GM23338 (cell line): Measurements from ENCODE around the gene CASP6.

Experiments used
- CTCF ChIP-seq, 2 experiments: fragments of 200-600 bp in 1 of 2; sonication (generic) in 1 of 2; conservative IDR thresholded peaks; 2 replicates each; pipeline versions ENCODE4 v1.5.1 to v1.6.1; 2016 to 2017; ENCODE audit warnings: antibody characterized with exemption in 2 of 2, low read depth in 2 of 2, mild to moderate bottlenecking in 2 of 2, moderate library complexity in 1 of 2
- ETS1 ChIP-seq: IDR thresholded peaks from 2 replicates; pipeline ENCODE4 v1.6.1; 2016; ENCODE audit warnings: antibody characterized with exemption
- JUNB ChIP-seq: IDR thresholded peaks from one replicate; pipeline ENCODE4 v1.6.1; 2016; ENCODE audit warnings: antibody characterized with exemption; ENCODE audit not compliant: unreplicated experiment
- POLR2AphosphoS5 ChIP-seq: IDR thresholded peaks from 2 replicates; pipeline ENCODE4 v1.6.1; 2016; ENCODE audit warnings: antibody characterized with exemption, low read depth

GRCh38 chr4:109728385-109728784, 25.1 kb upstream of the CASP6 start:
- no peak for TF ChIP-seq JUNB
- no peak for TF ChIP-seq POLR2AphosphoS5
- no peak for TF ChIP-seq CTCF (conservative IDR thresholded peaks at IDR 0.05; ENCODE audit: low read depth in 2 of 2)
- TF ChIP-seq ETS1: no peak
